HG02938 (cell line): ENCODE measurements around the gene GABRB3.

ENCODE experiments used
- ATAC-seq: cut with Tn5 transposase; IDR thresholded peaks from one replicate; pipeline ENCODE4 v1.9.1; 2021; ENCODE audit warnings: mild to moderate bottlenecking, moderate library complexity; ENCODE audit not compliant: unreplicated experiment

Gene GABRB3

DNA sequence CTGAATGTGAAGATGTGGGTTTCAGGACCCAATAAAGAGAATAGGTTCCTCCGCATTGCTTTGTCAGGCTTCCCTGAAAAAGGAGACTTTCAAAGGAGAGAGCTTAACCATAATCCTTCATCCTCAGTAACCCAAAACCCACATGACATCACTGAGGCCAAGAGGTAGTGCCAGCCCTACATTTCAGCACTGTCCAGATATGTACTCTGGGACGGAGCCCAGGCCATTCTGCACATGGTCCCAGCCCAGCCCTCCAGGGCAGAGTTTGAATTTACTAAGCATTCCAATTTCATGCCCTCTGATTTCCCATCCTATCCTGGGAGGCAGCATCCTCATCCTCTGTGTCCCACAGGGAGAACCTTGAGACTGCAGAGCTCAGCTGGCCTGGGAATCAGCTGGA lies 210.5 kb downstream of the GABRB3 start:
- no peak for ATAC-seq

- no peak for ATAC-seq
Observed at GRCh38 chr15:26561896-26562295, 211.0 kb downstream of the GABRB3 start.

DNA sequence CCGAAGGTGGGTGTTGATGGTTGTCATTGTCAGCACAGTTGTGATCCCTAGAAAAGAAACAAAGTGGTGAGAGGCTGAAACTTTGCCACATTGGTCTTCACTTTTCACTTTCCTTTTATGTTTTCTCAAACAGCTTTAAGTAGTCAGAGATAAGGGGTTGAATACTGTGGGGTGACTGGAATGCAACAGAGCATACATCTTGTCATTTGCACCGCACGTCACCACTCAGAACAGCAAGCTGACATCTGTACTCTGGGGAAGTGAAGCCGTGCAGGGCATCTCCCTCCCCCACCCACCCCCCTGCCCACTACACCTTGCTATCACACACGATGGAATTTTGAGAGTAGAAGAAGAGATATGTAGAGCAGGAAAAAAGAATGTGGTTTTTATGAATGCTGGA lies 211.7 kb downstream of the GABRB3 start:
- ATAC-seq, result no peak

- ATAC-seq, result no peak
Observed at GRCh38 chr15:26555898-26556297, 217.0 kb downstream of the GABRB3 start.

GRCh38 chr15:26551473-26551872 lies 221.4 kb downstream of the GABRB3 start:
- no peak for ATAC-seq

- ATAC-seq, result no peak
Observed at GRCh38 chr15:26550880-26551279, 222.0 kb downstream of the GABRB3 start.

DNA sequence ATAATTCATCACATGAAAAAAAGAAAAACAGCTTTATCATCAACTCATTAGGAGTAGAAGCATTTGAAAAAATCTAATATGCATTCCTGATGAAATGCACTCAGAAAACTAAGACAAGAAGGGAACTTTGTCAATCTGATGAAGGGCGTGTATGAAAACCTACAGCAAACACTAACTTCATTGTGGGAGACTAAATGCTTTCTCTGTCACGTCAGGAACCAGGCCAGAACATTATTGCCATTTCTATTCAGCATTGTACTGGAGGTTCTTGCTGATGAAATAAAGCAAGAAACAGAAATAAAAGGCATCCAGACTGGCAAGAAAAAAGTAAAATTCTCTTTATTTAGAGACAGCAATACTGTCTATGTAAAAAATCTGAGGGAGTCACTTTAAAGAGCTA lies 235.2 kb downstream of the GABRB3 start:
- no peak for ATAC-seq

GRCh38 chr15:26531489-26531888 lies 241.4 kb downstream of the GABRB3 start:
- no peak for ATAC-seq

DNA sequence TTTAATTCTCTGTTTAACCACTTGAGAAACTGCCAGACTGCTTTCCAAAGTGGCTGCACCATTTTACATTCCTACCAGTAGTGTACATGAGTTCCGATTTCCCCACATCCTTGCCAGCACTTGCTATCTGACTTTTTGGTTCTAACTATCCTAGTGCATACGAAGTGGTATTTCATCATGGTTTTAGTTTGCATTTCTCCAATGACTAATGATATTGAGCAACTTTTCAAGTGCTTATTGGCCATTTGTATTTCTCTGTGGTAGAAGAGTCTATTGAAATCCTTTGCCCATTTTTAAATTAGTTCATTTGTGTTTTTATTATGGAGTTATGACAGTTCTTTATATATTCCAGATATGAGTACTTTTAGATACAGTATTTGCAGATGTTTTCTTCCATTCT lies 247.8 kb downstream of the GABRB3 start:
- no peak for ATAC-seq

DNA sequence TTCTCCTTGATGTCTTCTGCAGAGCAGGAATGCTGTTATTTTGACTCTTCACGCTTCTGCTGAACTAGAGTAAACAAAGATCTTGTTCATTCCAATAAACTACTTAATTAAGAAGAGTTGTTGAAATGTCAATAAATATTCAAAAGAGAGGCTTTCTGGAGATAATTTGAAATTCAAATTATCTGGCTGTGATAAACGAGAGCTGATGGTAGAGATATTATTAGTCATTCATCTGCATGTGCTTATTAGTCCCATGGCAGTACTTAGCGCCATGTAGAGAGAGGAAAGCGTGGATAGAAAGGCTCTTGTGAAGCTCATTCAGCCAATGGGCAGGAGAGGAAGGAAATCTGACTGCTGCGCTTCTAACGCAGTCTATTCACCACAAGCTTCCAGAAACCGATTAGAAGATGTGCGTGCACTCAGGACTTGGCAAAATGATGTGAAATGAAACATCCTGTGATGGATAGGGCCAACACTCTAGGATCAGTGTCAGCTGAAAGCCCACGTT lies 251.1 kb downstream of the GABRB3 start:
- ATAC-seq, result no peak

DNA sequence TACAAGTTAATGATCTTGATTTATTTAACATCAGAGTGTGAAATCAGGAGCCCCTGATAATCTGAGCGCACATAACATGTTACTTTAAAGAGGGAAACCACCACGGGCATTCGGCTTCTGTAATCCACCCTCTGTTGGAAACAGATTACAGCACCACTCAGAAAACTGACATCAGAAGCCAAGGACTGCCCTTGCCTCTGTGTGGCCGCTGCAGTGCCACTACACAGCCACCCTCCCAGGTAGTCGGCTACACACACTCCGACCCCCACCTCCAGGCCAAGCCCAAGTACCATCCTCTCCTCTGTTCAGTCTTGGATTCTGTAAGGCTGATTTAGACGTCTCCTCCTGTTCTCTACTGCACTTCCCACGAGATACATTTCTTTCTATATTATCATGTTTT lies 251.7 kb downstream of the GABRB3 start:
- ATAC-seq, result no peak

GRCh38 chr15:26518885-26519284 lies 254.0 kb downstream of the GABRB3 start:
- ATAC-seq, result no peak

- no peak for ATAC-seq
Observed at GRCh38 chr15:26516102-26516980, 256.5 kb downstream of the GABRB3 start.

GRCh38 chr15:26504009-26504408 lies 268.9 kb downstream of the GABRB3 start:
- no peak for ATAC-seq
